ENCODE measurements around the gene ANKLE2. TPM values are rescaled to one million over a fixed set of nuclear protein-coding genes. Genes with fewer than 3 reads are reported as not detected.

ANKLE2 gene
- total and polyA plus RNA-seq, 4 donors = 8.4 to 24.1 (median 15.4) TPM

GRCh38 chr12:132741620-132742019 is 20.0 kb downstream of the ANKLE2 start:
- WGBS = 90% methylated on average over 8 of the region's 8 CpGs
- no peaks in the 10 kb centered on the region for H3K27me3 ChIP-seq (ENCODE audit: control insufficient read depth in 4 of 4, insufficient read depth in 4 of 4, low read length in 3 of 4)
- no peak overlapping the region for H3K9ac ChIP-seq (ENCODE audit: low read depth in 1 of 2, low read length in 2 of 2)
- no peak overlapping the region for H3K27ac ChIP-seq (ENCODE audit: low read depth in 1 of 2, low read length in 2 of 2)
- TF ChIP-seq RXRA (IDR thresholded peaks at IDR 0.05) (no peak), ATF3 (IDR thresholded peaks at IDR 0.05) (no peak), REST (IDR thresholded peaks at IDR 0.05) (no peak), HNF4A (conservative IDR thresholded peaks at IDR 0.05) (no peak), NR2F2 (IDR thresholded peaks at IDR 0.05) (no peak), YY1 (IDR thresholded peaks at IDR 0.05) (no peak), FOXA2 (IDR thresholded peaks at IDR 0.05) (no peak), TAF1 (conservative IDR thresholded peaks at IDR 0.05) (no peak), CTCF (IDR thresholded peaks at IDR 0.05; ENCODE audit: low read depth, low read length, missing input control) (no peak), JUND (IDR thresholded peaks at IDR 0.05) (no peak), SP1 (IDR thresholded peaks at IDR 0.05) (no peak)
- H3K4me3 ChIP-seq (ENCODE audit: low read depth in 1 of 3, low read length in 3 of 3) = no peak overlapping the region
- H3K36me3 ChIP-seq (ENCODE audit: control insufficient read depth in 4 of 4, insufficient read depth in 3 of 4, low read depth in 1 of 4, low read length in 3 of 4) = peaks cover 13 to 81% (median 53%) of the 10 kb centered on the region in 4 donors
- DNase-seq (ENCODE audit: low spot score) = no peak
- H3K4me1 ChIP-seq (ENCODE audit: control insufficient read depth in 4 of 4, insufficient read depth in 4 of 4, low read length in 3 of 4) = no peaks in the 10 kb centered on the region
- H3K9me3 ChIP-seq (ENCODE audit: control insufficient read depth in 4 of 4, low read length in 3 of 4) = no peaks in the 10 kb centered on the region

- Histone ChIP-seq H3K4me1 (ENCODE audit: control insufficient read depth in 4 of 4, insufficient read depth in 4 of 4, low read length in 3 of 4) (no peaks in the 10 kb centered on the region), H3K4me3 (ENCODE audit: low read depth in 1 of 3, low read length in 3 of 3) (no peak overlapping the region), H3K27ac (ENCODE audit: low read depth in 1 of 2, low read length in 2 of 2) (no peak overlapping the region), H3K36me3 (ENCODE audit: control insufficient read depth in 4 of 4, insufficient read depth in 3 of 4, low read depth in 1 of 4, low read length in 3 of 4) (peaks cover 13 to 80% (median 52%) of the 10 kb centered on the region in 4 donors), H3K9me3 (ENCODE audit: control insufficient read depth in 4 of 4, low read length in 3 of 4) (no peaks in the 10 kb centered on the region), H3K9ac (ENCODE audit: low read depth in 1 of 2, low read length in 2 of 2) (no peak overlapping the region), H3K27me3 (ENCODE audit: control insufficient read depth in 4 of 4, insufficient read depth in 4 of 4, low read length in 3 of 4) (no peaks in the 10 kb centered on the region)
- no peak for TF ChIP-seq ZBTB33 (IDR thresholded peaks at IDR 0.05)
- TF ChIP-seq NR2F2 (IDR thresholded peaks at IDR 0.05) = no peak
- no peak for TF ChIP-seq RAD21 (IDR thresholded peaks at IDR 0.05)
- no peak for TF ChIP-seq JUND (IDR thresholded peaks at IDR 0.05)
- WGBS = 93% methylated on average over 11 of the region's 11 CpGs
- no peak for DNase-seq (ENCODE audit: low spot score)
Measured at GRCh38 chr12:132740652-132741051, 21.0 kb downstream of the ANKLE2 start.
